PC-9 (cell line): ENCODE results near the gene JSRP1. TPM values are rescaled to one million over a fixed set of nuclear protein-coding genes. Genes with fewer than 3 reads are reported as not detected.

Source experiments
- BruUV-seq: library from RNA; stranded (reverse); fragments of 400-500 nt; replicated peaks from 2 replicates; lab custom pipeline; 2021; lab: Mats Ljungman, UMichigan
- CTCF ChIA-PET: fragments of 300-600 bp; sonication (Branson Sonifier 250); formaldehyde crosslinking; loops from one replicate; lab custom pipeline; 2022; ENCODE audit warnings: antibody characterized with exemption; lab: Charles Lee
- POLR2A ChIA-PET: fragments of 300-600 bp; sonication (Branson Sonifier 250); formaldehyde crosslinking; loops from one replicate; lab custom pipeline; 2022; ENCODE audit warnings: antibody characterized with exemption; ENCODE audit not compliant: unreplicated experiment; lab: Charles Lee
- DNase-seq, 2 experiments: peaks; one replicate each; pipeline versions ENCODE4 v3.0.0 to v3.0.0-alpha.2; 2015 to 2022; ENCODE audit warnings: mixed read lengths in 1 of 2
- H2AFZ ChIP-seq: fragments of 200-600 bp; sonication (generic); 2 replicates; pipeline ENCODE4 v1.8.1; 2017; ENCODE audit warnings: antibody characterized with exemption
- H3F3A ChIP-seq: fragments of 200-600 bp; sonication (generic); 2 replicates; pipeline ENCODE4 v1.8.1; 2017; ENCODE audit warnings: antibody characterized with exemption, mild to moderate bottlenecking, low read depth; ENCODE audit not compliant: insufficient read depth
- H3K27ac ChIP-seq: fragments of 200-600 bp; sonication (generic); 2 replicates; pipeline ENCODE4 v1.6.1; 2016; ENCODE audit warnings: mixed run types
- H3K27me3 ChIP-seq: fragments of 200-600 bp; sonication (generic); 2 replicates; pipeline ENCODE4 v1.6.1; 2016; ENCODE audit warnings: low read depth, mixed run types; ENCODE audit not compliant: insufficient read depth
- H3K36me3 ChIP-seq: fragments of 200-600 bp; sonication (generic); 2 replicates; pipeline ENCODE4 v1.6.1; 2016; ENCODE audit warnings: low read depth, mixed run types
- H3K4me1 ChIP-seq: fragments of 200-600 bp; sonication (generic); replicated peaks from 2 replicates; pipeline ENCODE4 v1.6.1; 2016; ENCODE audit warnings: mixed run types; ENCODE audit not compliant: insufficient read depth
- H3K4me2 ChIP-seq: fragments of 200-600 bp; sonication (generic); 2 replicates; pipeline ENCODE4 v1.6.1; 2017; ENCODE audit warnings: mixed run types
- H3K4me3 ChIP-seq: fragments of 200-600 bp; sonication (generic); 2 replicates; pipeline ENCODE4 v1.6.1; 2016; ENCODE audit warnings: mixed run types
- H3K79me2 ChIP-seq: fragments of 200-600 bp; sonication (generic); 2 replicates; pipeline ENCODE4 v1.6.1; 2017; ENCODE audit warnings: low read depth, mixed run types
- H3K9me2 ChIP-seq: fragments of 200-600 bp; sonication (generic); 2 replicates; pipeline ENCODE4 v1.8.1; 2017; ENCODE audit warnings: mild to moderate bottlenecking; ENCODE audit not compliant: insufficient read depth
- H3K9me3 ChIP-seq: fragments of 200-600 bp; sonication (generic); 2 replicates; pipeline ENCODE4 v1.8.1; 2016; ENCODE audit warnings: low read depth; ENCODE audit not compliant: insufficient read depth
- H4K20me1 ChIP-seq: fragments of 200-600 bp; sonication (generic); 2 replicates; pipeline ENCODE4 v1.8.1; 2017; ENCODE audit not compliant: insufficient read depth
- CTCF ChIP-seq: fragments of 200-600 bp; sonication (generic); conservative IDR thresholded peaks from 2 replicates; pipeline ENCODE4 v1.6.1; 2017; ENCODE audit warnings: mixed run types, antibody characterized with exemption, mild to moderate bottlenecking, moderate library complexity
- EZH2 ChIP-seq: fragments of 200-600 bp; sonication (generic); IDR thresholded peaks from 2 replicates; pipeline ENCODE4 v1.8.0; 2017; ENCODE audit warnings: antibody characterized with exemption, low read depth
- intact Hi-C: fragments of 100-400 bp; cut with micrococcal nuclease; formaldehyde crosslinking; loops from one replicate; pipeline ENCODE4 v1.10.0; 2022; ENCODE audit not compliant: unreplicated experiment
- total RNA-seq: library from RNA; stranded (reverse); gene quantifications from 2 replicates; pipeline ENCODE4 v1.2.3, GENCODE V29; 2021

The JSRP1 gene
- total RNA-seq, 1 experiment from 2014 or later: 1.1 TPM

GRCh38 chr19:2237051-2237868 is 19.0 kb downstream of the JSRP1 start:
- CTCF ChIA-PET: no interaction called here
- Histone ChIP-seq H3F3A (peaks cover 9% of the 10 kb centered on the region; the same call in 1 of the 2 replicates), H4K20me1 (peaks cover 49% of the 10 kb centered on the region), H3K4me2 (peak overlapping the region; percentile 93), H3K9me3 (no peaks in the 10 kb centered on the region), H2AFZ (peak overlapping the region; percentile 85), H3K4me3 (peak overlapping the region; percentile 82), H3K79me2 (peaks cover 80% of the 10 kb centered on the region), H3K27ac (peak overlapping the region; percentile 83), H3K27me3 (no peaks in the 10 kb centered on the region), H3K9me2 (no peaks in the 10 kb centered on the region), H3K4me1 (peaks cover 15% of the 10 kb centered on the region), H3K36me3 (no peaks in the 10 kb centered on the region)
- TF ChIP-seq CTCF (no peak), EZH2 (no peak)
- intact Hi-C loops: loop anchor here (10.0 kb wide), 1 partner anchor 228 kb away; no protein-coding TSS in a partner anchor
- POLR2A ChIA-PET: no interaction called here
- DNase-seq: no peak
- BruUV-seq: no TSS peak

- TF ChIP-seq EZH2: no peak
- peak; percentile 90 for TF ChIP-seq CTCF
- ChIA-PET POLR2A (no interaction called here), CTCF (no interaction called here)
- peak within 1 kb of the TSS; percentile 85 for H2AFZ ChIP-seq
- H3K27ac ChIP-seq: peak within 1 kb of the TSS; percentile 83
- H3K27me3 ChIP-seq: no peaks in the 10 kb centered on the region
- peak; percentile 84 to 95 for DNase-seq
- no peaks in the 10 kb centered on the region for H3K9me2 ChIP-seq
- no peaks in the 10 kb centered on the region for H3K36me3 ChIP-seq
- peaks cover 72% of the 10 kb centered on the region for H3K79me2 ChIP-seq
- H3K4me3 ChIP-seq: peak within 1 kb of the TSS; percentile 82
- H3K4me1 ChIP-seq: peaks cover 15% of the 10 kb centered on the region
- H3K9me3 ChIP-seq: no peaks in the 10 kb centered on the region
- H3F3A ChIP-seq: peaks cover 9% of the 10 kb centered on the region; the same call in 1 of the 2 replicates
- H4K20me1 ChIP-seq: peaks cover 42% of the 10 kb centered on the region
- intact Hi-C loops: loop anchor here (1.0 to 10.0 kb wide), 3 partner anchors 80 to 228 kb away; no protein-coding TSS in a partner anchor
- peak within 1 kb of the TSS; percentile 93 for H3K4me2 ChIP-seq
- BruUV-seq: no TSS peak
These were observed 19.7 kb downstream of the JSRP1 start, which contains the start of the genes PLEKHJ1 and SF3A2 for GRCh38 chr19:2236314-2237050. Gene PLEKHJ1, minus strand, starts transcription at chr19:2236329. Its CDS starts 81 bp downstream, at chr19:2236248. Gene SF3A2, plus strand, starts transcription at chr19:2236824. Its CDS starts 6,595 bp downstream, at chr19:2243419.

GRCh38 chr19:2236064-2236313 is 20.2 kb downstream of the JSRP1 start:
- Histone ChIP-seq H4K20me1 (peaks cover 38% of the 10 kb centered on the region), H3F3A (peaks cover 9% of the 10 kb centered on the region; the same call in 1 of the 2 replicates), H2AFZ (peak overlapping the region; percentile 67; the same call in 1 of the 2 replicates), H3K27ac (peak overlapping the region; percentile 83; the same call in 1 of the 2 replicates), H3K9me2 (no peaks in the 10 kb centered on the region), H3K27me3 (no peaks in the 10 kb centered on the region), H3K4me1 (peaks cover 15% of the 10 kb centered on the region), H3K36me3 (no peaks in the 10 kb centered on the region), H3K4me2 (peak overlapping the region; percentile 93), H3K79me2 (peaks cover 67% of the 10 kb centered on the region), H3K9me3 (no peaks in the 10 kb centered on the region), H3K4me3 (peak overlapping the region; percentile 82)
- DNase-seq: no peak
- intact Hi-C loops: loop anchor here (1.0 to 10.0 kb wide), 3 partner anchors 80 to 229 kb away; no protein-coding TSS in a partner anchor
- ChIA-PET POLR2A (interaction anchor here (0.6 to 0.7 kb wide), 2 partner anchors 86 to 240 kb away, joined by 3 to 4 read pairs; partner anchors contain the start of gene GADD45B), CTCF (no interaction called here)
- TF ChIP-seq EZH2 (no peak), CTCF (no peak)
- BruUV-seq: no TSS peak
